ENCODE results near the gene ADAD1.
A peak's percentile ranks its signal among the peaks of the same experiment; 100 is the strongest.

The ADAD1 gene

GRCh38 chr4:122453384-122453995 lies 74.7 kb downstream of the ADAD1 start:
- DNase-seq (ENCODE audit: extremely low read depth in 1 of 2, low read depth in 1 of 2) = no peak

GRCh38 chr4:122456231-122457116 lies 77.7 kb downstream of the ADAD1 start, which contains the start of gene IL2:
IL2 (minus strand) TSS chr4:122456725; CDS start chr4:122456440, 285 bp downstream.
- no peak for DNase-seq (ENCODE audit: extremely low read depth in 1 of 2, low read depth in 1 of 2)

GRCh38 chr4:122458625-122459024 lies 79.8 kb downstream of the ADAD1 start:
- peak in 1 of 2 donors; percentile 1 for DNase-seq (ENCODE audit: extremely low read depth in 1 of 2, low read depth in 1 of 2)

GRCh38 chr4:122469457-122469856 lies 90.6 kb downstream of the ADAD1 start:
- no peak for DNase-seq (ENCODE audit: extremely low read depth in 1 of 2, low read depth in 1 of 2)

GRCh38 chr4:122475233-122475632 lies 96.4 kb downstream of the ADAD1 start:
- DNase-seq (ENCODE audit: extremely low read depth in 1 of 2, low read depth in 1 of 2) = no peak

- DNase-seq (ENCODE audit: extremely low read depth in 1 of 2, low read depth in 1 of 2) = no peak
Measured at GRCh38 chr4:122476126-122476525, 97.3 kb downstream of the ADAD1 start.

- DNase-seq (ENCODE audit: extremely low read depth in 1 of 2, low read depth in 1 of 2) = no peak
Measured at GRCh38 chr4:122476745-122477144, 97.9 kb downstream of the ADAD1 start.
